NOMO-1 treated with dmso at 0.1 percent for 144 hours (cell line): ENCODE data around the gene PDZRN3.

ENCODE experiments used
- DNase-seq: peaks from one replicate; lab custom pipeline; 2025; ENCODE audit not compliant: unreplicated experiment; lab: John Stamatoyannopoulos, UW

The PDZRN3 gene

DNA sequence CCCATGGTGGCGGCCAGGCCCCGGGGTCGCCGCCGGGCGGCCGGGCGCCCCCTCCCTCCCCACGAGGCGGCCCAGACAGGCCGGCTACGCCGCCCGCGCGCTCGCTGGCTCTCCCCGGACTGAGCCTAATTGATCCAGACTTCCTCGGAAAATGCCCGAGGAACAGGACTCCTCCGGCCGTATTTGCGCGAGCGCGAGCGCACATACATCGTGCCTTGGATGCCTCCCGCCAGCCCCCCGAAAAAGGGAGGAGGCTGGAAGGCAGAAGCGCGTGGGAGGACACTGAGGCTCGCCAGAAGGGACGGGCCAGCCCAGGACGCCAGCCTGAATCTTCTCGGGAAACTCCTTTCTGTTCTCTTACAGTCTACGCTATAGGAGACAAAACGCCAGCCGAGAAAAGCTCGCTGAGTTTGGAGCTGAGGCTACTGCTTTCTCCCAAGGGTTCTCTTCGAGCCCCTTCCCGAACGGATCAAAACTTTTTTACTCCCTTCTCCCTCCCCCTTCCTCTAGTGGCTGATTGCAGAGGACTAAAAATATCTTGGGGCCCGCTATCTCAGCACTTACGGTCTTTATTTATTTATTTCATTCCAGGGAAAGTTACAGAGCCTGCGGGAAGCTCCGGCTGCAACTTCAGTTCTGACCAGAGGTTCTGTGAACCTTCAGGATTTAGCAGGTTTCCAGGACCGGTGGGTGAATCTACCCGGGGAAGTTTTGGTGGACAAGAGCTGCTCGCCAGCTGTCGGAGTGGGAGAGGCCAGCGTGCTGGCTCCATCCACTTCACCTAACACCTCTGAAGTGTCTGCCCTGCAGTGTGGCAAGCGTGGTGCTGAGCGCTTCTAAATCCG, at the start of gene PDZRN3:
TSS of gene PDZRN3 (minus strand) at position 121 of the 845 bp plus-strand sequence.
- no peak for DNase-seq

DNA sequence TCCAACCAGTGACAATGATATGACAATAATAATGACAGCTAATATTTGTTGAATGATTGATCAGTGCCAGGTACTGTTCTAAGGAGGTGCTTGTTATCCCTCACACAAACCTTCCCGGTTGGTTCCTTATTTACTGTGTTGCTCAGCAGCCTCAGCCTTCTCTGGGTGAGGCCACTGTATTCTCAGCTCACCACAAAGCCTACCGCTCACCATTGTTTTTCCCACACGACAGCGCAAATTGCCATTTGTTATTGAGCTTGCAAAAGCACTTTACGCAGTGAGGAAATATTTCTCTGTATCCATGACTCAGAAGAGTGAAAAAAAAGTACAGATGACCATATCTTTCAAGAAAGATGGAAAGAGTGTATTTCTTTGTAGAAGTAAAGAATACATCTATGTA, 49.5 kb upstream of the PDZRN3 start:
- DNase-seq, result no peak

DNA sequence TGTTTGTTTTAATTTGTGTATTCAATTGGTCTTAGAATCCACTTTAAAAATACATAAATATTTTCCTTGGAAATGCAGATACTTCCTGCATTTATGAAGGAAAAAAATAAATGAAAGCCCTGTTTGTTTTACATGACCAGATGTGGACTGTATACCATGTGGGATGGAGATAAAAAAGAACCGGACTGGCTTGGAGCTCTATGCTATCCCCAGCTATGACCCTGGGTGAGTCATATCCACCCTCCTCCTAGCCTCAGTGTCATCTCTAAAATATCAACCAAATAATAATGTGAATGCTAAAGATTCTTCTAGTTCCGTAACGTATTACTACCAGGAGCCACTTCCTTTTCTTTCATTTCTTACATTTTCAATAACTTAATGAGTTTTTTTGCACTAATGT, 44.5 kb upstream of the PDZRN3 start:
- DNase-seq, result no peak

DNA sequence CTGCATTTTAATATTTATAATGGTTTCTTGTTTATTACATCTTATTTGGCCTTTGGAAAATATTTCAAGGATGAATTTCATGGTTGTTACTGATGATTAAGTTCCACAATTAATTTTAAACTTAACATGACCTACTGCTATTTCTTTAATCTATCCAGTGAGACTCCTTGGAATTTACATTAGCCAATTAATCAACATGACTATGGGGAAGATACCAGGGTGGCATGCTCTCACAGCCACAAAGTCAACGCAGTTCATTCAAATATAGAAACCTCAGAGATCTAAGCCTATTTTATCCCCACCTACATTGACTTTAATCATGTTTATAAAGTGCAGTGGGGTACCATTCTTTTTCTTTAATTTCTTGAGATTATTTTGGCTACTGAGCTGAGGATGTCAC, 43.6 kb upstream of the PDZRN3 start:
- DNase-seq, result no peak

DNA sequence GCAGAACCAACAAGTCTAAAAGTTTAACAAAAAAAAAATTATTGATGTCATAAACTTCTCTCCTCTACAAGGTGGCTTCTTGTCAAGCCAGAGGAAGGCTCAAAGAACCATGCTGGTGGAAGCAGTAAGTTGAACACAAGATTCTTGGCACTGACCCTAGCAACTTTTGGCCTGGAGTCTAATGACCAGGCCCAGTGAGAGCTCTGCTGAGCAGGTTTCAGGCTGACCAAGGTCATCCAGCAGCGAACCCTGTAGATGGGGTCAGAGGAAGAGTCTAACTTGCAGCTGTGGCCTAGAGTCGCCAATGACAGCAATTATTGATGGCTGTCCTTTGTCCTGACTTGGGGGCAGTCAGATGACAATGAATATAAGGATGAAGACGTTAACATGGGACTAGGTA, 43.1 kb upstream of the PDZRN3 start:
- no peak for DNase-seq

DNA sequence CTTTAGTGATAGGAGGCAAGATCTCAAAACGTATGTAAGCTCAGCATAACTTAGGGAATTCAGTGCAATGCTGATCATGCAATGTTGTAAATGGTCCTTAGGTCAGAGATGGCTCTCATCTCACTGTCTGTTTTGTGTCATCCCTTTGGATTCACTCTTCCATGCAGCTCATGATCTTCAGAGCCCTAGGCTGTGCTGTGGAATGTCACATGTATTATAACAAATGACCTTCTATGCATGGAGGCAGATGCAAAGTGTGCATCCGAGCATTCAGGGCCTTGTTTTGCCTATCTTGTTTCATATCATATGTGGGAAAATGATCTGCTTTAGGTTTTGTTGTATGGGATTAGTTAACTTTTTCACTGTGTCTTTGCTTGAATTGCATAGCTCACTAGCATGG, 40.5 kb upstream of the PDZRN3 start:
- no peak for DNase-seq

DNA sequence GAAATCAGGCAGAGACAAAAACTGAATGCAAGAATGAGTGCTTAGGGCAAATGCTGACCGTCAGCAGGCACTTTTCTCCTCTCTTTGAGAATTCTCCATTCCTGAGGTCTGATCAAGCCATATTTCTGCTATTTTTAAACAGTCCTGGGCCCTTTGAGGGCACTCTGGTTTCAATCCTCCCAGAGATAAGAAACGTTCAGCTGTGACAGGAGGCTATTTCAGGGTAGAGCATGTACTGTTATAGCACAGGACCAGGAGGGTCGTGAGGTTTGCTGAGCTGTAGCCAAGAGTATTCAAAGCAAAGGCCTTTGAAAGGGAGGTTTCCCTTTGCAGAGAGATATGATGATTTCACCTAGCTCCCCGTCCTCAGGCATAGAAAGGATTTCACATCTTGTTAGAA, 39.6 kb upstream of the PDZRN3 start:
- DNase-seq, result no peak

DNA sequence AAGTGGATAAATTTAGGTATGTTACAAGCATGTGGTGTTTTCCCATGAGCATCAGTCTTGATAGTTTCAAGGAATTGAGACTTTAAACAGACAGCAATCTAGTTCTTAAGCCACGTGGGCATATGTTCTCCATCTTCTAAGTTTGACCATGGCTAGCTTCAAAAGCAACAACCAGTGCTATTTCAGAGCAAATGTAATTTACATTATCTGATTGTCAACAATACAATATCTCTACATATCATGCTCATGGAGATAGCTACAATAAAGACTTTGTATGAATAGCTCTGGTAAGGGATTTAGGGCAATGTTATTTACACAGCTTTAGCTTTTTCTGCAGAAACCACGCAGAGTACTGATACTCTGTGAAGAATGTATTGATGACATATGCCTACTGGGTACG, 38.8 kb upstream of the PDZRN3 start:
- no peak for DNase-seq

DNA sequence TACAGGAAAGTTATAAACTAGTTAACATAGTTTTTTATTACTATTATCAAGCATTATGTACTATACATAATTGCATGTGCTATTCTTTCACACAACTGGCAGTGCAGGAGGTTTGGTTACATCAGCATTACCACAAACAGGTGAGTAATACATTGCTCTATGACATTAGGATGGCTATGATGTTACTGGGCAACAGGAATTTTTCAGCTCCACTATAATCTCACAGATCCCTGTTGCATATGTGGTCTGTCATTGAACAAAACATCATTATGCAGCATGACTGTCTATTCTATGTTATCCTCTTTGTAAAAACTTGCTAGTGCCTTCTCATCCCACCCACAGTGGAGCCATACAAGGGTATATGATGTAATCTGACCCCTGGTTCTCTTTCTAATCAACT, 36.5 kb upstream of the PDZRN3 start:
- no peak for DNase-seq

DNA sequence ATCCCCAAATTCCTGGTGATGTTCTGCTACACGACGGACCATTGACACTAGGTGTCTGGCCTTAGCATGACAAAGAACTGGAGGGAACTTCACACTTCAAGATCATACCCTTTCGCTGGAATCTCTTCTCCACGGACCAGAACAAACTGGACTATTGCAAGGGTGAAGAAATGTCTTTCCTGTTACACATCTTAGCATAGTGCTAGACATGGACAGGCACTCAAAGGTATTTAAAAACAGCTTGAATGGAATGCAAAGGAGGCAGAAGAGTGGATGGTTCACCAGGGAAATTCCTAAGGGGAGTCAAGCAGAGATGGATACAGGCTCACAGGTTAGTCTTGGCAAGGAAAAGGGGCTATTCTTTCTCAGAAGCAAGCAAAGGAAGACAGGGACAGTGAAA, 33.5 kb upstream of the PDZRN3 start:
- no peak for DNase-seq

DNA sequence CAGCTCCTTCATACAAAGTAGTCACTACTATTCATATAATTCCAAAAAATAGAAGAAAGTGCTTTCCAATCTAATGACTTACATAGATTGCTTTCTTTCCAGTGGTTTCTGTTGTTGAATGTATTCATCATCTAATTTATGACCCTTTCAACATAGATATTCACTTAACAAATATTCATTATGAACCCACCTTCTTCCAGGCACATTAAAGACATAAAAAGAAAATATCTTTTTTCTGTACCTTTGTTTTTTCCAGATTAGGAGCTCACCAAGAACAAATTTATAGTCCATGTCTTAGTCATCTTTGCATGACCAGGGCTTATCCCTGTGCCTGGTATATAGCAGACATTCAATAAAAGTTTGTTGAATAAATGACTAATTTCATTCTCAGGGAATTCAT, 32.4 kb upstream of the PDZRN3 start:
- DNase-seq, result no peak

DNA sequence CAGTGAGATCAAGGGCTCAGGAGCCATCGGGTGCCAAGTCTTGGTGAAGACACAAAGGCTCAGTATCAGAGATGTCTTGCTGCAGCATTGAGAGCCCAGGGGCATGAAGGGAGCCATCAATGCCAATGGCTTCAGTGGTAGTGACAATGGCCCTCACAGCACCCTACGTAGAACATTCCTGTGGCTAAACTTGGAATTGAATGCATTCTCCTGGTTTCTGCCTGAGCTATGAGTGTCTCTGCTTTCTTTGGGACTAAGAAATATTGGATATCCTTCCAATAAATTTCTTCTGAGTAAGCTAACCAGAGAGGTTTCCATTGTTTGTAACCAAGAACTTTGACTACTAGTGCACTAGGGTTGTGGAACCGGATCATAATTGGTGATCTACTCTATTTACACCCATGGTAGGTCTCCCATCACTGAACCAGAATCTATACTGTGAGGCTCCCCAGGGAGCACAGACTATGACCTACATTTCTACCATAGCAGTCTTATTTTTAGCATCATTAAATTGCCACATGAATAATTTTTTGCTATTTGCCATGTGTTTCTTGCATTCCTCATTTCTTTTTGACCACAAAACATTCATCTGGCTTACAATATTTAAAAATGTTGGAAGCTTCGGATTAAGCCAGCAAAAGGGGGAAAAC, 31.6 kb upstream of the PDZRN3 start:
- no peak for DNase-seq

DNA sequence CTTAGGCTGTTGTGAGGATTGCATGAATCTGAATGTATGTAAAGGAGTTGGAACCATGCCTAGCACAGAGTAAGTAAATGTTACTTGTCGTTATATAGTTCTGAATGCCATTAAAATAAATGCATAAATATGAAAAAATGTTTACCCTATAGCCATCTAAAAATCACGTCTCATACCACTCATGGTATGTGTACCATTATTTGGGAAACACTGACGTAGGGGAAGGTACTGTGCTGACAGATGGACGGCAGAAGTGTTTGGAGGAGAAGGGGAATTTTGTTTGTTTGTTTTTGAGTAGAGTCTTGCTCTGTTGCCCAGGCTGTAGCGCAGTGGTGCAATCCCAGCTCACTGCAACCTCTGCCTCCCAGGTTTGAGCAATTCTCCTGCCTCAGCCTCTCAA, 30.5 kb upstream of the PDZRN3 start:
- DNase-seq, result no peak

DNA sequence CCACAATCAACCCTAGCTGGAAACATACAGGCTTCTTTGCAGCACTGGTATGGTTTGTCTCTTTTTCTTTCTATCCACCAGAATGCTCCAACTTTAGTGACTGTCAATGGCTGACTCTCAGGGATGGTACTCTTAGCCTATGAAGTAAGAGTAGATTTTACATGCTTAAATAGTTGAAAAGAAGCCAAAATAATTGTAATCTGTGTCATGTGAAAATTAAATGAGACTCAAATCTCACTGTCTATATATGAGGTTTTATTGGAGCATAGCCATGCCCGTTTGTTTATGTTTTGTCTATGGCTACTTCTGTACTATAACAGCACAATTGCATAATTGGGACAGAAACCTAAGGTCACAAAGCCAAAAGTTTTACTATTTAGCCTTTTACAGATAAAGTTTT, 29.1 kb upstream of the PDZRN3 start:
- no peak for DNase-seq

DNA sequence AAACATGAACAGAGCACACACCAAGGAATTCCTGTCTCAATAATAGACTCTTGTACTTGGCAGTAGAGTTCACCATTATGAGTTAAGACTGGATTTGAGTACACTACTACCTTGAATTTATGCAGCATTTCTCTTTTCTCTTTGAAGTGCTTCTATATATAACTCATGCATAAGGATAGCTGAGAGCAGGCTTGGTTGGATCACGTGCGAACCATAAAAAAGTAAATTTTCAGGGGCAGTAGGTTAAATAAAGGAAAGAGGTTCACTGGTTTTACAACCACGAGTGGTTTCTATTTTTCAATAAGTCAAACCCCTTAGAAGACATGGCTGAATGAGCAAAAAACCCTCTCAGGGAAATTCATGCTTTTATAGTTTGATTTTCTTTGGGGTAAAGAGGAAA, 28.6 kb upstream of the PDZRN3 start:
- DNase-seq, result no peak

DNA sequence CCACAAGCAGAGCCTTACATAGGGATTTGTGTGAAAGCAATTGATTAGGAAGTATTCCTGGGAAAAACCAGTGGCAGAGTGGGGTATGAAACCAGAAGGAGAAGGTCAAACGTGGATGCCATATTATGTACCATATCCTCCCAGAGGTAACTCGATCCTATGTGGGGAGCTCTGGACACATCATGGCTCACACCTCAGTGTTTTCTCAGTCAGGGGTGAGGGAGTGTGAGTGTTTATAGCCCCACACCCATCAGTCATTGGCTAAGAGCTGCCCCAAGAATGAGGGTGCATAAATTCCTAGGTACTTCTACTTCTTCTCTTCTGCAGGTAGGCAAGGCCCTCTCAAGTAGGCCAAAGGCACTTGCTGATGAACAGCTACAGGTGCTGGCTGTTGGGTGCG, 28.2 kb upstream of the PDZRN3 start:
- DNase-seq, result no peak

DNA sequence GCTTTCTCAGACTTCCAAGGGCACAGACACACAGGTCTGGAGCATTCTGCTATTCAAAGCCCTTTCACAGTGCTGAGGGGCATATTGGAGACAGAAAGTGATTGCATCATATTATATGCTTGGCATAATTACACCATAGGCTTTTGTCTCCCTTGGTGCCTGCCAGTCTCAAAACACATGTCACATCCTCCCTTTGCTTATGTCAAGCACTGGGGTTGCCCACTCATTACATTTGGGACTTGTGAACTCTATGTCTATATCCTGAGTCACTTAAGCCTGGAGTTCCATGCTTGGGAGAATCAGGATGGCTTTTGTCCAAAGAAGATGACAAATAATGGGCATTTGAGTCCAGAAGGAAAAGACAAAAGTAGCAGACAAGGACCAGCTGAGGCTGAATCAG, 12.3 kb upstream of the PDZRN3 start:
- no peak for DNase-seq

DNA sequence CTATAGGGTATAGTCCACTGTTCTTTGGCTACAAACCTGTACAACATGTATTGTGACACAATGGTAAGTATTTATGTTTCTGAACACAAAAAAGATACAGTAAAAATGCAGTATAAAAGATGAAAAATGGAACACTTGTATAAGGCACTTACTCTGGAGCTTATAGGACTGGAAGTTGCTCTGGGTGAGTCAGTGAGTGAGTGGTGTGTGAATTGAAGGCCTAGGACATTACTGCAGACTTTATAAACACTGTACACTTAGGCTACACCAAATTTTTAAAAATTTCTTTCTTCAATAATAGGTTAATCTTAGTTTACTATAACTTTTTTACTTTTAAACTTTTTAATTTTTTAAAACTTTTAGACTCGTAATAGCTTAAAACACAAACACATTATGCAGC, 10.5 kb upstream of the PDZRN3 start:
- no peak for DNase-seq

DNA sequence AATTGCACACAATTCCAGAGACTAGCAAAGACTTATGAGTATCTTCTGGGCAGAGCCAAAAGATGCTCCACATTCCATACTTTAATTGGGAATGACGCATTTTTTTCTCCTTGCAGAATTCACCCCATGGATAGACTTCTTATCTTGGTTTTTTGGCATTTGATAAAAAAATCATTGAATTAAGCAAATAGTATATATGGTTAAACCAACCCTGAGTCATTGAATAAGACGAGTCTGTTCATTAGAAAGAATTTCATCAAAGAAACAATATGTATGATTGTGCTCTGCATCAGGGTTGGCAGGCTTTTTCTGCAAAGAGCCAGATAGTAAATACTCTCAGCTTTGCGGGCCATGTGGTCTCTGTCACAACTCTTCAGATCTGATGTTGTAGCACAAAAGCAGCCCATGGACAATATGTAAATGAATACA, 9.2 kb upstream of the PDZRN3 start:
- DNase-seq, result no peak

DNA sequence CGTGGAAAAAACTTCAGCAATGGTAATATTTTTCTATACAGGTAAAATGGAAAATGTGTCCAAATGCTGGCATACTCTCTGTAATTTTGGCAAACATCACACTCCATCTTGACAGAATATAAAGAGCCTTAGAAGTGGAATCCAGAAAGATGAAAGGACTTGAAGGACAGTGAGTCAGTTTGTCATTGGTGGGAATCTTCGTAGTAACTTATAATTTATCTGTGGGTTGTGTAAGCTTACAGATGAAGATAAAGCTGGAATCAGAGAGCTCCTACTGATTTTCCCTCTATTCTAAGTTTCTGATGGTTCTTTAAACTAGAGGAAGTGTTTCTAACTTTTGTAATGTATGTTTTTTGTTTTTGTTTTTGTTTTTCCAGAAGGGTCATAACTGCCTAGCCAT, 8.7 kb upstream of the PDZRN3 start:
- no peak for DNase-seq

DNA sequence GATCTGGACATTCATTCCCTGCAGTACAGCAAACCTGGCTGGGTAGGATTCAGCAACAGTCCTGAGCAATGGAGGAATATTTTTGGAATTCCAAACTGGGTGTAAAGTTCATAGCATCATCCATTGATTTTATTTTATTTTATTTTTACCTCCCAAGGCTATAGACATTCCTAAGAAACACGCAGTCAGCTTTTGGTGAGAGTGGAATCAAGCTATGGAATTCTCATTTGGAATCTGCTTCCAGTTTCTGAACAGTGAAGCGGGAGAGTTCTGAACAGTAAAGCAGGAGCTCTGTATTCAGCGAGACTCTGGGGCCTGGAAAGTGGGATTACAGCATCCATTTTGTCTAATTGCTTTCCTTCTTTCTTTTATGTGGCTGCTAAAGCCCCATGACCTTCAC, 1.4 kb upstream of the PDZRN3 start:
- DNase-seq, result no peak

DNA sequence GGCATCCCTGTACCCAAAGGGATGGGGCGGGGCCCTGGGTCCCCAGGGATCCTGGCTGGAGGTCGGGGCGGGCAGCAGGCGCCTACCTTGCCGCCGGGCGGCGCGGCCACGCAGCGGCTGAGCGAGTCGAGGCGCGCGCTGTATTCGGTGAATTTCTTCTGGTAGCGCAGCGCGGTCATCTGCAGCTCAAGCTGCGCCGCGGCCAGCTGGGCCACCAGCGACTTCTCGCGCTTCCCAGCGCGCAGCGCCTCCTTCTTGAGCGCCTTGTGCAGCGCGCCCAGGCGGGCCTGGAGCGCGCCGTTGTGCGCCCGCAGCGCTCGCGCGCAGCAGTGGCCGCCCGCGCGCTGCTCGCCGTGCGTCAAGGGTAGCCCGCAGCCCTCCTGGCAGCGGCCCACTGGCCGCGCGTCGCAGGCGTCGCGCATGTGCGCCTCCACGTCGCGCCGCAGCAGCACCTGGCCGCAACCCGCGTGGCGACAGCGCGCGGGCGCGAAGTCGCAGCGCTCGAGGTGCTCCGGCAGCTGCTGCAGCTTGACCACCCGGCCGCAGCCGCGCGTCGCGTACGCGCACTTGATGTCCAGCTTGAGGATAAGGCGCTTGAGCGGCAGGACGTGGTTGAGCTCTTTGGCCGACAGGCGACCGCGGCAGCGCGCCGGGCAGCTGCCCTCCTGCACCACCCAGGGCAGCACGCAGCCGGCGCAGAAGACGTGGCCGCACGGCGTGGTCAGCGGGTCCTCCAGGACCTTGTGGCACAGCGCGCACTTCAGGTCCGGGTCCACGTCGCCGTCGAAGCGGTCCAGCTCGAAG, 522 bp downstream of the PDZRN3 start:
- DNase-seq, result no peak
